NCI-H526 (cell line): ENCODE measurements around the gene VWA1.
"Not testable (repeated sequence)": the region's sequence is repeated elsewhere in the genome, so short reads cannot be mapped to it uniquely, and the experiment has no call there.

Source experiments
- DNase-seq, 2 experiments: peaks; one replicate each; lab custom pipeline; 2025; lab: John Stamatoyannopoulos, UW

VWA1 gene

DNA sequence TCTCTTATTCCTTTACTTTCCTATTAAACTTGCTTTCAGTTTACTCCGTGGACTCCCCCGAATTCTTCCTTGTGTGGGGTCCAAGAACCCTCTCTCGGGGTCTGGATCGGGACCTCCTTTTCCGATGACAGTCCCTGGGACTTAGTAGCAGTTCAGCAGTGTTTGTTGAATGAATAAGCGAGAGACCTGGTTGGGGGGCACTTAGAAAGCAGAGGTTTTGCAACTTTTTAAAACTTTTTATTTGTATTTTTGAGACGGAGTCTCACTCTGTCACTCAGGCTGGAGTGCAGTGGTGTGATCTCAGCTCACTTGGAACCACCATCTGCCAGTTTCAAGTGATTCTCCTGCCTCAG, 12.3 kb upstream of the VWA1 start:
- DNase-seq = no peak

GRCh38 chr1:1424707-1425106, 10.8 kb upstream of the VWA1 start:
- no peak for DNase-seq

- DNase-seq = no peak
Observed at GRCh38 chr1:1425426-1425752, 10.1 kb upstream of the VWA1 start.

DNA sequence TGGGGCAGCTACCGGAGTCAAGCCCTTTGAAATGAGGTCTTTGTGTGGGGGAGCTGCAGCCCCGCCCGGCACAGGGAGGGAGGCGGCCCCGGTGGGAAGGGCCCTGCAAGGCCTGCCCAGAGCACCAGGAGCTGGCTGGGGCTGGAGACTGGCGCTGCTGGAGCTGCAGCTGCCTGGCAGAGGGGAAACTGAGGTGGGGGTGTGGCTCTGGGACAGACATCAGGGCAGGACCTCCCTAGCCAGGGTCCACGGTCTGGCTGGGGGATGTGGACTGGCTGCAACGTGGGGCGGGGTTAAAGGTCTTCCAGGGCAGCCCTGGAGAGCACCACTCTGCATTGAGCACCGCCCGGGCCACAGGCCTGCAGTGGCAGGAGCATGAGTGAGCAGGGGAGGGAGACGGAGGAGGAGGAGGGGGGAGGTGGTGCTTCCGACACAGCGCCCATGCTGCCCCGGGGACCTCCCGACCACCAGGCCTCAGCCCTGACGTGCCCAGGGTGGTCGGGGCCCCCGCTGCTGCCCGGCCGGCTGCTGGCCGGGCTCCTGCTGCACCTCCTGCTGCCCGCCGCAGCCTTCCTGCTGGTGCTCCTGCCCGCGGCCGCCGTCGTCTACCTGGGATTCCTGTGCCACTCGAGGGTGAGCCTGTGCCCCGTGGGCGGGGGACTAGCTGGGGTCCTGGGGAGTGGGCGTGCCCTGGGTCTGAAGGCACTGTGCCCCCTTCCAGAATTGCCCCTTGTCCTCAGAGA, 9.6 kb upstream of the VWA1 start:
- no peak for DNase-seq

- DNase-seq = no peak
Observed at GRCh38 chr1:1426496-1427105, 8.9 kb upstream of the VWA1 start.

DNA sequence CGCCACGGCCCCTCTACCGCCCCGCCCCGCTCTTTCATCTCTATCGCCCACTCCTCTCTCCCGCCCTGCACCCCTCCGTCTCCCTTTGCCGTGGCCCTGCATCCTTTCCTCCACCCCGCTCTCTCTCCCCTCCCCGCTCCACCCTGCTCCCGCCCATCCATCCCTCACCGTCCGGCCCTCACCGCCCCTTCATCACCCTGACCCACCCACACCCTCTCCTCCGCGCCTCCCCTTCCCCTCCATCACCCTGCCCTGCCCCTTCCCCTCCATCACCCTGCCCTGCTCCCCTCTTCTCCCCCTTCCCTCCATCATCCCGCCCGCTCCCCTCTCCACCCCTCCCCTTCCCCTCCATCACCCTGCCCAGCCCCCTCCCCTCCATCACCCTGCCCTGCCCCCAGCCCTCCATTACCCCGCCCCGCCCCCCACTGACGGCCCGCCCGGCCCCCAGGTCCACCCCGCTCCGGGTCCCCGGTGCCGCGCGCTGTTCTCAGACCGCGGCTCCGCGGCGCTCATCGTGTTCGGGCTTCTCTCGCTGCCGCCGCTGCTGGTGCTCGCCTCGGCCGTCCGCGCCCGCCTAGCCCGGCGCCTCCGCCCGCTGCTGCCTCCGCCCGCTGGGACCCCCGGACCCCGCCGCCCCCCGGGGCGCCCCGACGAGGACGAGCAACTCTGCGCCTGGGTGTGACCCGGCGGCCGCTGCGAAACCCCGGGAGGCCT, 8.2 kb upstream of the VWA1 start:
- no peak for DNase-seq

- no peak for DNase-seq
Observed at GRCh38 chr1:1427820-1428148, 7.7 kb upstream of the VWA1 start.

- DNase-seq = no peak
Observed at GRCh38 chr1:1428174-1428573, 7.3 kb upstream of the VWA1 start.

GRCh38 chr1:1428967-1429366, 6.5 kb upstream of the VWA1 start:
- not testable (repeated sequence) for DNase-seq

DNA sequence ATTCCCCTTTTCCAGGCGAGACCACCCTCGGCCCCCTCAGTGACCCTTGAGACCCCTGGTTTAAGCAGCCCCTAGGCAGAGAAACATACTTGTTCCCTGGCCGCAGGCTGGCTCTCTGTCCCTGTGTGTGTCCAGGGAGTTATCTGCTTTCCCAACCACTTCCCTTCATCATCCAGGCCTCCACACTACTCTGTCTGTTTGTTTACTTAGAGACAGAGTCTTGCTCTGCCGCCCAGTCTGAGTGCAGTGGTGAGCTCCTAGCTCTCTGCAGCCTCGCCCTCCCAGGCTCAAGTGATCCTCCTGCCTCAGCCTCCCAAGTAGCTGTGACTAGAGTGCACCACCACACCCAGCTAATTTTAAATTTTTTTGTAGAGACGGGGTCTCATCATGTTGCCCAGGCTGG, 5.8 kb upstream of the VWA1 start:
- DNase-seq = no peak

DNA sequence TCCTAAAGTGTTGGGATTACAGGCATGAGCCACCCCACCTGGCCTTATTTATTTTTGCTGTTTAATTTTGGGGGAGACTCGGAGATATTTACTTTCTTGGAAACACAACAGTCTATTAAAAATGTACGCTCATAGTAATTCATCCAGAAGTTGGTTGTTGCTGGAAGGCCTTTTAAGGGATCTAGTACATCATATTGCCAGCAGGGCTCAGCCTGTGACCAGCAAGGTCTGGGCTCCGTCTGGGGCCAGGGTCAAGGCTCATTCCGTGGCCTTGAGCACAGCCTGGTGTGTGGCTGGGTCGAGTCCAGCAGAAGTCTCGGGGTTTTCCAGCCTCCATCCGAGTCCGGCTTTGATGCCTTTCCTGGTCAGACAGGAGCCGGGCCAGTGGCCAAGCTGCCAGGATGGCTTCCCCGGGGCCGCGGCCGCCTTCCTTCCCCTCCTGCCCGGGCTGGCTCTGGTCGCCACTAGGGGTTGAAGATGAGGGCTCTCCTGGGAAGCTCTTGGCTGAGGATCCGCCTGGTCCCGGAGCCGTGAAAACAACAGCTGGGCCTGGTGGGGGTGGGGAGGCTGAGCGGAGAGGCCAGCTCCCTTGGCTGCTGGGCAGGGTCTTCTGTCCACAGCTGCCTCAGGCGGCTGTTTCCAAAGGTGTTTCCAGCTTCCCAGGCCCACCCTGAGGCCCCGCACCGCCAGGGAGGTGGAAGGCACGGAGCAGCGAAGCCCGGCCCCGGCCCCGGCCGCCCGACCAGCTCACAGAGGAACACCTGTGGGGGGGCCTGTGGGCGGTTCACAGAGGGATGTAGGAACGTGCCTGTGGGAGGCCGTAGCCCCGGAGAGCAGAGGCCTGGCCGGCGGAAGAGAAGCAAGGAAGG, 5.1 kb upstream of the VWA1 start:
- DNase-seq = no peak

DNA sequence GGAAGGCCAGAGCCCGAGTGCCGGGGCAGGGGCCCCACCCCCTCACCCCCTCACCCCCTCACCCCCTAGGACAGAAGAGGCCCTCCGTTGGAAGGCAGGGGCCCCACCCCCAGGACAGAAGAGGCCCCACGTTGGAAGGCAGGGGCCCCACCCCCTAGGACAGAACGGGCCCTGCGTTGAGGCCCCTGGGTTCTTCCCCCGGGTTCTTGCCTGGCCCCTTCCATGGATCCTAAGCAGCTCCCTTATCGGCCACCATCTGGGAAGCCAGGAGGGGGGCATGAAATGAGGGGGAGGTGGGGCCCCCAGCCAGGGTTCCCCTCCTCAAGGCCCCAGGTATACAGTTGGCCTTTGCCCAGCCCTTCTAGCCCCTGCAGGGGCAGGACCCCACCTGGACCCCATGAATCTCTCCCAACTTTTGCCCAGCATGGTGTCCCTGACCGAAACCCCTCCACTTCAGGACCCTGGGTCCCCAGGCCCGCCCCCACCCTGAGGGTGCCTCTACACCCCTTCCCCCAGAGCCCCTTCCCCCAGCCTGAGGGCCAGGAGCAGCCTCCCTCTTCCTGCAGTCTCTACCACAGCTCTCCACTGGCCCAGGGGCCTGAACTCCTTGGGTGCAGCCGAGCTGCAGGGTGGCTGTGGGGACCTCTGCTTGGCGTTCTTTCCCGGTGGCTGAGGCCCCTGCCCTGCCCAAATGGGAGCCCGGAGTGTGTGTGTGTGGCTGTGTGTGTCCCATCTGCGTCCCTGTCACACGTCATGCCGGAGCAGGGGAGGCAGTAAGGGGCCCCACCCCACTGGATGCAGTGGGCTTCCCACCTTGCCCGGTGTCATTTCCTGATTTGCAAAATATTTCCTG, 4.3 kb upstream of the VWA1 start:
- no peak for DNase-seq

DNA sequence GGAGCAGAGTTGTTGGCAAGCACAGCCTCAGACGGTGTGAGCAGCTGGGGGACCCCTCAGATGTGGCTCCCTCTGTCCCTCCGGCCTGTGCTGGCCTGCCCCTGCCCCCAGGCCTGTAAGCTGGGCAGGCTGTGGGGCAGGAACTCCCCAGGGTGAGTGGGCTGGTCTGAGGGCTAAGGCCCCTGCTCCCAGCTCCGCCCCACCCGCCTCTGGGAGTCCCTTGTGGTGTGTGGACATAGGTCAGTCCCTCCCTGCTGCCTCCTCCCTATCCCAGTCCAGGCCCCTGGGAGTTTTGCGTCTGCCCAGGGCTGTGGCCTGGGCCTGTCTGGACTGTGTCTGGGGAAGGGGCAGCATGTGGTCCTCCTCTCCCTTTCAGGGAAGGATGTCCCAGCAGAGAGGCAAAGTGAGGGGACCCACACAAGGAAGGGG, 3.6 kb upstream of the VWA1 start:
- no peak for DNase-seq

DNA sequence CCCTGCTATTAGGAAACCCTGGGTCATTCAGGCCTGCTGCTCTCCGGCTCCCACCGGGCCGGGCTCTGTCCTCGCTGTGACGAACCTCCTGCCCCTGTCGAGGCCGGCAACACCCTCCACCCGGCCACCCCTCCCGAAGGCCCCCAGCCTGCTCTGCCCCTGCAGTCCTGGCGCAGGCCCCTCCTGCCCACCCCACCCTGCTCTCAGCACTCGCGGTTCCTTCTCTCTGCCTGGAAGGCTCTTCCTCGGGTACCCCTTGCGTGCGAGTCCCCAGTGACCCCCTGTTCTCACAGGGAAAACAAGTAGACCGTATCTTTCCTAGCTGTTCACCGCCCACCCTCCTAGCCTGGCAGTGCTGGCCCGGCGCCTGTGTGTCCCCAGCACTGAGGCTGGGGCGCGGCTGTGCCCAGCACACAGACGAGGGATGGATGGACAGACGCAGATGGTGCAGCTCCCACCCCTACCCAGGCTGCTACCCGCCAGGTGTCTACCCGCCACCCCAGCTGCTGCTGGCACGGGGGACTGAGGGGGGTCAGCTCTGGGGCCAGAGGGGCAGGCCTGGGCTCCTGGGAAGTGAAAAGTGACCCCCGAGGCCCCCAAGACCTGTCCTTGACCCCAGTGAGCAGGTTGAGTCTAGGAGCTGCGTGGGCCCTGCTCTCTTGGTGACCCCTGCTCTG, 3.1 kb upstream of the VWA1 start:
- no peak for DNase-seq

- peak; percentile 61 to 85 for DNase-seq
Observed at GRCh38 chr1:1432951-1433803, 2.3 kb upstream of the VWA1 start.

DNA sequence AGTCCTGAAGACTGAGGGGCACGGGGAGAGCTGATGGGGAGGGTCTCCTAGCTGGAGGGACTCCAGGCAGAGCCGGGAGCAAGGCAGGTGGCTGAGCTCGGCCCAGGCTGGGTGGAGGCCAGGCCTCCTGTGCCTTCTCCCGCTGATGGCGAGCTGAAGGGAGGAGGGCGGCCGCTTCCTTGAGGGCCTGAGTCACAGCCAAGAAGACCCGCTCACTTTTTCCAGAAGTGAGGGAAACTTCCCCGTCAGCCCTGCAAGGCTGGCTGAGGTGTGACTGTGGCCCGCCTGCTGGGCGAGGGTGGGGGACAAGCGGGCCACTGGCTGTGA, 1.7 kb upstream of the VWA1 start:
- no peak for DNase-seq

DNA sequence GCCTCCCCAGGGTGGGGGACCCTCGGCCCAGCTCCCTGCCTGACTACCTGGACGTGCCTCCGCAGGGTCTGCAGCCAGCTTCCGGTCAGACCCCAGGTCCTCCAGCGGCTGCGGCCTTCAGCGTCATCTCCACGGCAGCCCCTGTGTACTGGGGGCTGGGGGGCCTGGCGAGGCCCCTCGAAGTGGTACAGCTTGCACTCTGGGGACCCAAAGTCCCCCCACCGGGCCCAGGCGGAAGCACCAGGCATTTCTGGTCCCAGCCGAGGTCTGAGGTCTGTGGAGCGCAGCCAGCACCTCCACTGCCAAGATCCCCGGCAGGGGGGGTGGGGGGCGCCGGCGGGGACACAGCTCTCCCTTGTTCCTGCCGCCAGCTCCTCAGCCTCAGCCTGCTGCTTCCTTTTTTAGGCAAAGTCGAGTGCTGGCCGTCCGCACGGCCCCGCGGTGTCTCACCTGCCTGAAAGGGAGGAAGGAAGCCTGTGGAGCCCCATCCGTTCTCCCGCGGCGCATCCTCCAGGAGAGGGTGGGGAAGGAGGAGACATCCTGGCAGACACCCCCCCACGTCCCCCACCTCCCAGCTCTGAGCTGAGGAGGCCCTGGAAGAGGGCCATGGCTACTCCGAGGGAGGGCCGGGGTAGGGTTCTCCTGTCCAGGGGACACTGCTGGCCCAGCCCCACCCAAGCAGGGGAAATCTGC, 1.2 kb upstream of the VWA1 start:
- no peak for DNase-seq

- DNase-seq = no peak
Observed at GRCh38 chr1:1434824-1435105, 725 bp upstream of the VWA1 start.

DNA sequence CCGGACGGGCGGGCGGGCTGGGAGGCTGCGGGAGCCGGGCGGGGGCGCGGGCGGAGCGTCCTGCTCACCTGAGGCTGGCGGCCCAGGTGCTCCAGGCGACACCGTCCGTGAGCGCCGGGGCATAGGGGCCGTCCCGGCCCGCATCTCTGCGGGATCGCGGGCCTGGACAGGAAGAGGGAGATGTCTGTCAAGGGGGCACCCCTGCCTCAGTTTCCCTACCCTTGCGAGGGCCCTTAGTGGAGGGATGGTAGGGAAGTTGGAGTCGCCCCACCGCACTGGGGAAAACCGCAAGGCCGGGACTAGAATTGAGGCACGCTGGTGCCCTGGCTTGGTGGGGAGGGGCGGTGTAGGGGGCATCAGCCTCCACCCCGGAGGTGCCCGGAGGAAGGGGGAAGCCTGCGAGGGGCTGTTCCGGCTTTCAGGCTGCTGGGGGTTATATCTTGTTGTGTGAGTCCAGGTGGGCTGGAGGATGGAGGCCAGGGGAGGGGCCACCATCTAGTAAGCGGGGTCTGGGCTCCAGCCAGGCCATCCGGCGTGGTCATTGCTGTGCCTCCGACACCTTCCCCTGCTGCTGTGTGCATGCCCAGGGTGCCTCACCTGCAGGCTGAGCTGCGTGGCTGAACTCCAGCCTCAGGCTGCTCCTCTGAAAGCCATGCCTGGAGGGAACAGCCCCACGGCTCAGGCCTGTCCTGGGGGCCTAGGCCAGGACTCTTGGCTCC, 580 bp downstream of the VWA1 start:
- DNase-seq = no peak
